Kidney (tissue), 14 donors: ENCODE data around the gene CFAP43. TPM values are rescaled to one million over a fixed set of nuclear protein-coding genes. Genes with fewer than 3 reads are reported as not detected.
"Not testable (repeated sequence)": the region's sequence is repeated elsewhere in the genome, so short reads cannot be mapped to it uniquely, and the experiment has no call there.

Experiments used
- DNase-seq, 5 donors: peaks; one replicate each; pipeline ENCODE4 v3.0.0-alpha.2; 2013 to 2020
- FAIRE-seq: peaks from 2 replicates; lab custom pipeline; 2012; peaks lifted over from hg19 to GRCh38; lab: Jason Lieb, UNC
- H3K27ac ChIP-seq, 2 donors: one replicate each; pipeline ENCODE4 v1.7.0; 2013; ENCODE audit warnings: low read depth in 2 of 2, low read length in 2 of 2, inconsistent platforms in 1 of 2
- H3K27me3 ChIP-seq: one replicate; pipeline ENCODE4 v1.7.1; 2013; ENCODE audit warnings: low read length, inconsistent platforms; ENCODE audit not compliant: control insufficient read depth, insufficient read depth
- H3K36me3 ChIP-seq, 3 donors: one replicate each; pipeline versions ENCODE4 v1.7.0 to v1.7.1; 2013; ENCODE audit warnings: low read length in 3 of 3, control low read depth in 1 of 3, inconsistent platforms in 1 of 3; ENCODE audit not compliant: insufficient read depth in 3 of 3, control insufficient read depth in 2 of 3
- H3K4me1 ChIP-seq, 3 donors: one replicate each; pipeline versions ENCODE4 v1.7.0 to v1.7.1; 2013; ENCODE audit warnings: low read length in 3 of 3, inconsistent platforms in 1 of 3, low read depth in 1 of 3; ENCODE audit not compliant: control insufficient read depth in 2 of 3, insufficient read depth in 2 of 3
- H3K4me3 ChIP-seq, 3 donors: one replicate each; pipeline versions ENCODE4 v1.7.0 to v1.8.1; 2013; ENCODE audit warnings: low read length in 3 of 3, control low read depth in 1 of 3, inconsistent platforms in 1 of 3
- H3K9ac ChIP-seq, 3 donors: one replicate each; pipeline versions ENCODE4 v1.7.0 to v1.7.1; 2013; ENCODE audit warnings: low read length in 3 of 3, control low read depth in 1 of 3, inconsistent platforms in 1 of 3
- H3K9me3 ChIP-seq, 3 donors: one replicate each; pipeline versions ENCODE4 v1.7.0 to v1.7.1; 2013; ENCODE audit warnings: low read length in 3 of 3, control low read depth in 1 of 3, inconsistent platforms in 1 of 3; ENCODE audit not compliant: control insufficient read depth in 2 of 3, insufficient read depth in 1 of 3
- intact Hi-C: fragments of 100-400 bp; cut with DNase I; formaldehyde crosslinking; loops from one replicate; pipeline ENCODE4 v1.11.1; 2022
- polyA plus RNA-seq: library from polyadenylated mRNA; stranded (reverse); fragments of 350-450 nt; fragmentation: Illumina TruSeq; extraction: RNeasy Lipid Tissue Mini Kit (QIAGEN cat#74804); gene quantifications from one replicate; pipeline ENCODE4 v1.2.3, GENCODE V29; 2014; ENCODE audit warnings: low read depth, low replicate concordance; ENCODE audit not compliant: insufficient read depth
- total RNA-seq: library from RNA; stranded (reverse); fragmentation: NEBNext Ultra II Directional; extraction: Animal tissue kit (Norgen Biotek cat#: 25700); gene quantifications from one replicate; pipeline ENCODE4 v1.2.1, GENCODE V29; 2021
- TF ChIP-seq, protein P1 (sequence below): IDR thresholded peaks from 3 replicates; pipeline ENCODE4 v1.5.1; 2012; ENCODE audit warnings: mild to moderate bottlenecking, moderate library complexity, borderline replicate concordance; ENCODE audit not compliant: insufficient read depth; ENCODE audit errors: extremely low read depth
- donor health status: control.
- donor health status: control.
- donor health status: control.
- donor health status: control.
- donor health status: control.
- donor health status: DM: yes; HTN: yes; CAD: no.
- donor health status: Normal renal cell carcinoma (clear cell type).

CFAP43 gene
- total and polyA plus RNA-seq, 2 donors from 2014 or later: 3.1 to 7.2 TPM

DNA sequence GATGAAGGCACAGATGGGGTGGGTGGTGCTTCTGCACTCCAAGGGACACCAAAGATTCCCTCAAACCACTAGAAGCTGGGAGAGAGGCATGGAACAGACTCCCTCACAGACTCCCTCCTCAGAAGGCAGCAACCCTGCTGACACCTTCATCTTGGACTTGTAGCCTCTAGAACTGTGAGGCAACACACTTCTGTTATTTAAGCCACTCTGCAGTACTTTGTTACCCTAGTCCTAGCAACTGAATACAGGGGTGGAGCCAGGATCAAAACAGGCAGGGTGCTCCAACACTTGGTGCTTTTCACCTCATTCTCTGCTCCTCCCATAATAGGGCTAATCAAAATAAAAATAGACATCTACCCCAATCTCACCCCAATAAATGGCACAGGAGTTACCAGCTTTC lies 20.2 kb upstream of the CFAP43 start:
- TF ChIP-seq, protein P1, sequence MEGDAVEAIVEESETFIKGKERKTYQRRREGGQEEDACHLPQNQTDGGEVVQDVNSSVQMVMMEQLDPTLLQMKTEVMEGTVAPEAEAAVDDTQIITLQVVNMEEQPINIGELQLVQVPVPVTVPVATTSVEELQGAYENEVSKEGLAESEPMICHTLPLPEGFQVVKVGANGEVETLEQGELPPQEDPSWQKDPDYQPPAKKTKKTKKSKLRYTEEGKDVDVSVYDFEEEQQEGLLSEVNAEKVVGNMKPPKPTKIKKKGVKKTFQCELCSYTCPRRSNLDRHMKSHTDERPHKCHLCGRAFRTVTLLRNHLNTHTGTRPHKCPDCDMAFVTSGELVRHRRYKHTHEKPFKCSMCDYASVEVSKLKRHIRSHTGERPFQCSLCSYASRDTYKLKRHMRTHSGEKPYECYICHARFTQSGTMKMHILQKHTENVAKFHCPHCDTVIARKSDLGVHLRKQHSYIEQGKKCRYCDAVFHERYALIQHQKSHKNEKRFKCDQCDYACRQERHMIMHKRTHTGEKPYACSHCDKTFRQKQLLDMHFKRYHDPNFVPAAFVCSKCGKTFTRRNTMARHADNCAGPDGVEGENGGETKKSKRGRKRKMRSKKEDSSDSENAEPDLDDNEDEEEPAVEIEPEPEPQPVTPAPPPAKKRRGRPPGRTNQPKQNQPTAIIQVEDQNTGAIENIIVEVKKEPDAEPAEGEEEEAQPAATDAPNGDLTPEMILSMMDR: no peak
- no peak overlapping the region for H3K9ac ChIP-seq
- DNase-seq: no peak
- peaks cover 0 to 5% (median 0%) of the 10 kb centered on the region in 3 donors for H3K36me3 ChIP-seq
- no peak overlapping the region for H3K4me3 ChIP-seq
- no peaks in the 10 kb centered on the region for H3K9me3 ChIP-seq
- FAIRE-seq: no peak
- no peaks in the 10 kb centered on the region for H3K27me3 ChIP-seq
- intact Hi-C loops: no loop called here
- H3K4me1 ChIP-seq: peaks cover 0 to 11% (median 5%) of the 10 kb centered on the region in 3 donors
- H3K27ac ChIP-seq: no peak overlapping the region

DNA sequence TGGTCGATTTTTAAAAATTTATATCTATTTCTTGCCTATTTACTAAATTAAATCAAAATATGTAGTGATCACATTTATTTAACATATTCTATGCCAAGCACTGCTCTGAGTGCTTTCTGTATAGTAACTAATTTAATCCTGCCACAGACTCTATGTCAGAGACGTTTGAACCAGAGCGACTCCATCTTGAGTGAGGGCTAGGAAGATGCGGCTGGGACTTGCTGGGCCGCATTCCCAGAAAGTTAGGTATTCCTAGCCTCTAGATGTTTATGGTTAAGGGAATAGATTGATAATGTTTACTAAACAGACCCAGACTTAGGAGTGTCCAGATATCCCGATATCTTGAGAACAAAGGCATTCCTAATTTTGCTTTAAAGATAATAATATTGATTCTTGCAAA lies 19.3 kb upstream of the CFAP43 start:
- intact Hi-C loops: no loop called here
- Histone ChIP-seq H3K27me3 (no peaks in the 10 kb centered on the region), H3K9me3 (no peaks in the 10 kb centered on the region), H3K4me3 (no peak overlapping the region), H3K36me3 (no peaks in the 10 kb centered on the region), H3K27ac (no peak overlapping the region), H3K9ac (no peak overlapping the region), H3K4me1 (peaks cover 0 to 5% (median 3%) of the 10 kb centered on the region in 3 donors)
- FAIRE-seq (no peak), DNase-seq (no peak)
- TF ChIP-seq, protein P1: no peak

DNA sequence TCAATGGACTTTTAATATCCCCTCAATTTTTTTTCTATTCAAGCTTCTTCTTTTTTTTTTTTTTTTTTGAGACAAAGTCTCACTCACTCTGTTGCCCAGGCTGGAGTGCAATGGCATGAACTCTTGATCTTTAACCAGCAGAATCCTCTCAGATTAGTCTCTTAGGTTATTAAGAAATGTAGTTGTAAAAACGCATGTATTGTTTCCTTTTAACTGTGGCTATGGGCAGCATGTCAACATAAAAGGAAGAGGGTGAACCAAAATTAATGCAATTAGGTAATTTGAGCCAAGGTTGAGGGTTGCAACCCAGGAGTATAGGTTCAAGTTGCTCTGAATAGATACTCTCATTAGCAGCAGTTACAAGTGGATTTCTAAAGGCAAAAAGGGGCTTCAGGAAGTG lies 18.2 kb upstream of the CFAP43 start:
- TF ChIP-seq, protein P1: no peak
- Histone ChIP-seq H3K27me3 (no peaks in the 10 kb centered on the region), H3K9ac (no peak overlapping the region), H3K36me3 (no peaks in the 10 kb centered on the region), H3K27ac (no peak overlapping the region), H3K4me3 (no peak overlapping the region), H3K4me1 (peaks cover 0 to 5% (median 3%) of the 10 kb centered on the region in 3 donors), H3K9me3 (no peaks in the 10 kb centered on the region)
- intact Hi-C loops: no loop called here
- FAIRE-seq (peak; percentile 23), DNase-seq (no peak)

DNA sequence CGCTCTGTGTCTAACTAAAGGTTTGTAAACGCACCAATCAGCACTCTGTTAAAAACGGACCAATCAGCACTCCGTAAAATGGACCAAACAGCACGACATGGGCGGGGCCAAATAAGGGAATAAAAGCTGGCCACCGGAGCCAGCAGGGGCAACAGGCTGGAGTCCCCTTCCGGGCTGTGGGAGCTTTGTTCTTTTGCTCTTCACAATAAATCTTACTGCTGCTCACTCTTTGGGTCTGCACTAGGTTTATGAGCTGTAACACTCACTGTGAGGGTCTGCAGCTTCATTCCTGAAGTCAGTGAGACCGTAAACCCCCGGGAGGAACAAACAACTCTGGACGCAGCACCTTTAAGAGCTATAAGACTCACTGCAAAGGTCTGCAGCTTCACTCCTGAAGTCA lies 16.8 kb upstream of the CFAP43 start:
- H3K4me1 ChIP-seq, FAIRE-seq, H3K36me3 ChIP-seq, H3K27ac ChIP-seq, H3K27me3 ChIP-seq, H3K9ac ChIP-seq, H3K9me3 ChIP-seq, H3K4me3 ChIP-seq, intact Hi-C loops: not testable (repeated sequence)
- peak in 4 of 5 donors; percentile 52 to 76 (median 67) for DNase-seq
